ENCODE results near the gene ZDHHC24. TPM values are rescaled to one million over a fixed set of nuclear protein-coding genes. Genes with fewer than 3 reads are reported as not detected.
A peak's percentile ranks its signal among the peaks of the same experiment; 100 is the strongest.
"Not testable (repeated sequence)": the region's sequence is repeated elsewhere in the genome, so short reads cannot be mapped to it uniquely, and the experiment has no call there.

Gene ZDHHC24
- total RNA-seq, 4 donors from 2014 or later = 7.2 to 13.0 (median 11.2) TPM

DNA sequence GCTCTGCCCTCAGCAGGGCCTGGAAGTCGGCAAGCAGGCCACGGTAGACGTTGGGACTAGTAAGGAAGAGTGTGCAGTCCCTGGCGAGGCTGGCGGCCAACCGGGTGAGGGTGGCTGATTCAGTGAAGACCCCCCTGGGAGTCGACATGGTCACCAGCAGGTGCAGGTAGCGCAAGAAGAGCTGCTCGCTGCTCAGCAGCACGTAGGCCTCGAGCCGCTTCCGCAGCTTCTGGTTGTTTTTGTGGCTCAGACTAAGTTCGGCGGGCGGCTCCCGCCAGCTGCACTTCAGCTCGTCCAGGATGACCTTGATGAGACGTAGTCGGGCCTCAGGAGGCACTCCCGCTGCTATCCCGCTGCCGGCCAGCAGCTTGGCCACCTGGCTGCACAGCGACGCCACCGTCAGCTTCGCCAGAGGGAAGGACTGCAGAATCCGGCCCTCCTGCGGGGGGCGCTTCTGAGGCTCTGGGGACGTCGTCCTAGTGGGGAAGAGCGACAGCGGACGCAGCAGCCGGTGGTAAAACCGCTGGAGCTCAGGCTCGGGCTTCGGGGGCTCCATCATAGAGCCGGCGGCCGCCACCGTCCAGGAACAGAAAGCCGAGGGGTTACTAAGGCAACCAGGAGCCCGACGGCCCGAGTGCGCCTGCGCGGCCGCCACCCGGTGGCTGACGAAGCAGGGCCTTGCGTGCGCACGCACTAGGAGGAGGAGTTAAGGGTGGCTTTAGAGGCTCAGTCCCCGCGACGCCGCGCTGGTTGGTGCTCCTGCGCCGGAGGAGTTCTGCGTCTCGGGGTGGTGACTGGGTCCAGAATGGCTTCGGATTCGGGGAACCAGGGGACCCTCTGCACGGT lies 46.8 kb upstream of the ZDHHC24 start, which contains the start of the genes CCDC87 and CCS:
TSS of gene CCDC87 (minus strand) at position 607 of the 846 bp plus-strand sequence. CDS start at position 559, 48 bp downstream.
TSS of gene CCS (plus strand) at position 729 of the 846 bp plus-strand sequence. CDS start at position 806, 77 bp downstream.
- peak within 1 kb of the TSS; percentile 63 to 98 (median 82) for H3K4me3 ChIP-seq
- H3K36me3 ChIP-seq = no peaks in the 10 kb centered on the region
- DNase-seq (peak; percentile 96 to 97), ATAC-seq (peak; percentile 97 to 98)
- H3K4me1 ChIP-seq = peaks cover 12 to 21% of the 10 kb centered on the region in 2 donors
- intact Hi-C loops (cut with DNase I; ENCODE audit: low total_unique reads) = loop anchor here (1.0 to 10.0 kb wide), 5 partner anchors 24 to 242 kb away; partner anchors contain the start of genes ACTN3, DPP3, RBM14 and ZDHHC24
- H3K27ac ChIP-seq = peak within 1 kb of the TSS; percentile 82 to 91 (median 88)
- TF ChIP-seq, protein P1, sequence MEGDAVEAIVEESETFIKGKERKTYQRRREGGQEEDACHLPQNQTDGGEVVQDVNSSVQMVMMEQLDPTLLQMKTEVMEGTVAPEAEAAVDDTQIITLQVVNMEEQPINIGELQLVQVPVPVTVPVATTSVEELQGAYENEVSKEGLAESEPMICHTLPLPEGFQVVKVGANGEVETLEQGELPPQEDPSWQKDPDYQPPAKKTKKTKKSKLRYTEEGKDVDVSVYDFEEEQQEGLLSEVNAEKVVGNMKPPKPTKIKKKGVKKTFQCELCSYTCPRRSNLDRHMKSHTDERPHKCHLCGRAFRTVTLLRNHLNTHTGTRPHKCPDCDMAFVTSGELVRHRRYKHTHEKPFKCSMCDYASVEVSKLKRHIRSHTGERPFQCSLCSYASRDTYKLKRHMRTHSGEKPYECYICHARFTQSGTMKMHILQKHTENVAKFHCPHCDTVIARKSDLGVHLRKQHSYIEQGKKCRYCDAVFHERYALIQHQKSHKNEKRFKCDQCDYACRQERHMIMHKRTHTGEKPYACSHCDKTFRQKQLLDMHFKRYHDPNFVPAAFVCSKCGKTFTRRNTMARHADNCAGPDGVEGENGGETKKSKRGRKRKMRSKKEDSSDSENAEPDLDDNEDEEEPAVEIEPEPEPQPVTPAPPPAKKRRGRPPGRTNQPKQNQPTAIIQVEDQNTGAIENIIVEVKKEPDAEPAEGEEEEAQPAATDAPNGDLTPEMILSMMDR (IDR thresholded peaks at IDR 0.05 in 4 of 5, conservative IDR thresholded peaks at IDR 0.05 in 1 of 5) = peak; percentile 79 to 94 (median 86)
- peak; percentile 88 for TF ChIP-seq POLR2A (IDR thresholded peaks at IDR 0.05)
- H3K27me3 ChIP-seq = no peaks in the 10 kb centered on the region
- no peaks in the 10 kb centered on the region for H3K9me3 ChIP-seq
- in situ Hi-C loops (cut with MboI; ENCODE audit: low sequenced_read_pairs in 4 of 4) = loop anchor here in 2 of 4 donors (25.0 kb wide), 1 partner anchor 245 kb away; the partner anchor contains the start of gene RCE1 (in 2 of the 2)

GRCh38 chr11:66591175-66591574 lies 45.3 kb upstream of the ZDHHC24 start:
- DNase-seq (no peak), ATAC-seq (no peak)
- Histone ChIP-seq H3K27ac (no peak overlapping the region), H3K4me1 (peaks cover 12 to 21% of the 10 kb centered on the region in 2 donors), H3K4me3 (no peak overlapping the region), H3K36me3 (no peaks in the 10 kb centered on the region), H3K9me3 (no peaks in the 10 kb centered on the region), H3K27me3 (no peaks in the 10 kb centered on the region)
- no peak for TF ChIP-seq POLR2A (IDR thresholded peaks at IDR 0.05)
- TF ChIP-seq, protein P1 (IDR thresholded peaks at IDR 0.05 in 4 of 5, conservative IDR thresholded peaks at IDR 0.05 in 1 of 5) = no peak
- intact Hi-C loops (cut with DNase I; ENCODE audit: low total_unique reads) = loop anchor here (5.0 to 10.0 kb wide), 2 partner anchors 109 to 244 kb away; partner anchors contain the start of gene DPP3
- in situ Hi-C loops (cut with MboI; ENCODE audit: low sequenced_read_pairs in 4 of 4) = loop anchor here in 2 of 4 donors (25.0 kb wide), 1 partner anchor 246 kb away; the partner anchor contains the start of gene RCE1 (in 2 of the 2)

- intact Hi-C loops (cut with DNase I; ENCODE audit: low total_unique reads) (loop anchor here (5.0 to 10.0 kb wide), 2 partner anchors 108 to 245 kb away; partner anchors contain the start of gene DPP3), in situ Hi-C loops (cut with MboI; ENCODE audit: low sequenced_read_pairs in 4 of 4) (loop anchor here in 3 of 4 donors (10.0 to 25.0 kb wide), 2 partner anchors 85 to 247 kb away; partner anchors contain the start of genes RCE1 (in 2 of the 3) and RBM4B (in 1 of the 3))
- Histone ChIP-seq H3K36me3 (no peaks in the 10 kb centered on the region), H3K27ac (no peak overlapping the region), H3K4me3 (no peak overlapping the region), H3K4me1 (peaks cover 12 to 17% of the 10 kb centered on the region in 2 donors), H3K9me3 (no peaks in the 10 kb centered on the region), H3K27me3 (no peaks in the 10 kb centered on the region)
- no peak for ATAC-seq
- no peak for DNase-seq
- TF ChIP-seq, protein P1 (IDR thresholded peaks at IDR 0.05 in 4 of 5, conservative IDR thresholded peaks at IDR 0.05 in 1 of 5) = no peak
- no peak for TF ChIP-seq POLR2A (IDR thresholded peaks at IDR 0.05)
These were observed 44.3 kb upstream of the ZDHHC24 start for GRCh38 chr11:66589996-66590675.

DNA sequence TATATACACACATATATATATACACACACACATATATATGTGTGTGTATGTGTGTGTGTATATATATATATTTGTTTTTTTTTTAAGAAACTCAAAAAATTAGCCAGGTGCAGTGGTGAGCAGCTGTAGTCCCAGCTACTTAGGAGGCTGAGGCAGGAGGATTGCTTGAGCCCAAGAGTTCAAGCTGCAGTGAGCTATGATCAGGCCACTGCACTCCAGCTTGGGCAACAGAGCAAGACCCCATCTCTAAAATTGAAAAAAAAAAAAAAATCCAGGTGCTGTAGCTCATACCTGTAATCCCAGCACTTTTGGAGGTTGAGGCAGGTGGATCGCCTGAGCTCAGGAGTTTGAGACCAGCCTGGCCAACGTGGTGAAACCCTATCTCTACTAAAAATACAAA lies 43.5 kb upstream of the ZDHHC24 start:
- H3K9me3 ChIP-seq; DNase-seq; H3K36me3 ChIP-seq; H3K4me3 ChIP-seq; ATAC-seq; H3K27me3 ChIP-seq; H3K27ac ChIP-seq; intact Hi-C loops (cut with DNase I; ENCODE audit: low total_unique reads): not testable (repeated sequence)
- peaks cover 9 to 17% of the 10 kb centered on the region in 2 donors for H3K4me1 ChIP-seq
- in situ Hi-C loops (cut with MboI; ENCODE audit: low sequenced_read_pairs in 4 of 4) = loop anchor here in 3 of 4 donors (10.0 to 25.0 kb wide), 2 partner anchors 85 to 248 kb away; partner anchors contain the start of genes RCE1 (in 2 of the 3) and RBM4B (in 1 of the 3)
